ENCODE data around the gene CATSPERD. TPM values are rescaled to one million over a fixed set of nuclear protein-coding genes. Genes with fewer than 3 reads are reported as not detected.

CATSPERD gene
- polyA plus RNA-seq, 3 donors, result not detected

- Histone ChIP-seq H3K4me2 (replicated peaks; ENCODE audit: extremely low read depth, low read length, poor library complexity, severe bottlenecking) (no peak overlapping the region), H3K4me1 (ENCODE audit: control insufficient read depth in 1 of 2, insufficient read depth in 2 of 2, low read length in 2 of 2) (peaks cover 15 to 16% of the 10 kb centered on the region in 2 donors), H3K4me3 (replicated peaks in 1 of 3; ENCODE audit: low read depth in 2 of 3, low read length in 3 of 3) (no peak overlapping the region), H3K27ac (ENCODE audit: low read depth in 1 of 2, low read length in 2 of 2) (no peak overlapping the region), H3K27me3 (ENCODE audit: control insufficient read depth in 2 of 2, insufficient read depth in 2 of 2, low read length in 2 of 2) (peaks cover 10 to 50% of the 10 kb centered on the region in 2 donors), H3K36me3 (replicated peaks in 1 of 2; ENCODE audit: control insufficient read depth in 1 of 2, insufficient read depth in 2 of 2, low read length in 2 of 2) (no peaks in the 10 kb centered on the region), H3K79me2 (ENCODE audit: insufficient read depth, low read length) (no peaks in the 10 kb centered on the region), H4K20me1 (ENCODE audit: insufficient read depth, low read length) (no peaks in the 10 kb centered on the region), H2AFZ (ENCODE audit: insufficient read depth, low read depth, low read length, poor library complexity, severe bottlenecking) (no peak overlapping the region), H3K9me3 (replicated peaks in 1 of 2; ENCODE audit: control insufficient read depth in 1 of 2, insufficient read depth in 1 of 2, low read length in 2 of 2) (peaks cover 10 to 17% of the 10 kb centered on the region in 2 donors), H3K9ac (ENCODE audit: insufficient read depth, low read length, poor library complexity, severe bottlenecking) (no peak overlapping the region)
- intact Hi-C loops (cut with micrococcal nuclease), result loop anchor here in 1 of 2 donors (5.0 to 10.0 kb wide), 2 partner anchors 87 to 219 kb away; no protein-coding TSS in a partner anchor
- TF ChIP-seq CTCF (IDR thresholded peaks at IDR 0.05), result peak; percentile 34
- peaks cover 0 to 22% (median 13%) of the 10 kb centered on the region in 7 donors for H3K9me3 Mint-ChIP-seq
- H3K27ac Mint-ChIP-seq, result no peak overlapping the region
- peaks cover 23% of the 10 kb centered on the region for H3K4me1 Mint-ChIP-seq
- peaks cover 0 to 6% of the 10 kb centered on the region in 2 donors for H3K36me3 Mint-ChIP-seq
- DNase-seq, result peak in 1 of 3 donors; percentile 17
- peak overlapping the region; percentile 9 to 68 for H3K4me3 Mint-ChIP-seq
- peaks cover 54 to 69% (median 66%) of the 10 kb centered on the region in 3 donors for H3K27me3 Mint-ChIP-seq (ENCODE audit: low read depth in 3 of 3)
- 3% methylated on average over 40 of the region's 46 CpGs for whole genome bisulfite sequencing (ENCODE audit: insufficient coverage)
Observed at GRCh38 chr19:5805462-5806132, 85.2 kb downstream of the CATSPERD start.

GRCh38 chr19:5806133-5806489 is 85.7 kb downstream of the CATSPERD start:
- H3K4me2 ChIP-seq (replicated peaks; ENCODE audit: extremely low read depth, low read length, poor library complexity, severe bottlenecking), result no peak overlapping the region
- no peak overlapping the region for H3K27ac Mint-ChIP-seq
- H3K4me1 ChIP-seq (ENCODE audit: control insufficient read depth in 1 of 2, insufficient read depth in 2 of 2, low read length in 2 of 2), result peaks cover 15 to 16% of the 10 kb centered on the region in 2 donors
- peaks cover 10 to 17% of the 10 kb centered on the region in 2 donors for H3K9me3 ChIP-seq (replicated peaks in 1 of 2; ENCODE audit: control insufficient read depth in 1 of 2, insufficient read depth in 1 of 2, low read length in 2 of 2)
- no peaks in the 10 kb centered on the region for H3K79me2 ChIP-seq (ENCODE audit: insufficient read depth, low read length)
- intact Hi-C loops (cut with micrococcal nuclease), result loop anchor here in 1 of 2 donors (5.0 to 10.0 kb wide), 2 partner anchors 86 to 219 kb away; no protein-coding TSS in a partner anchor
- no peaks in the 10 kb centered on the region for H3K36me3 ChIP-seq (replicated peaks in 1 of 2; ENCODE audit: control insufficient read depth in 1 of 2, insufficient read depth in 2 of 2, low read length in 2 of 2)
- peaks cover 23% of the 10 kb centered on the region for H3K4me1 Mint-ChIP-seq
- H2AFZ ChIP-seq (ENCODE audit: insufficient read depth, low read depth, low read length, poor library complexity, severe bottlenecking), result no peak overlapping the region
- peaks cover 10 to 50% of the 10 kb centered on the region in 2 donors for H3K27me3 ChIP-seq (ENCODE audit: control insufficient read depth in 2 of 2, insufficient read depth in 2 of 2, low read length in 2 of 2)
- peak; percentile 13 for TF ChIP-seq CTCF (IDR thresholded peaks at IDR 0.05)
- H4K20me1 ChIP-seq (ENCODE audit: insufficient read depth, low read length), result no peaks in the 10 kb centered on the region
- no peak overlapping the region for H3K4me3 ChIP-seq (replicated peaks in 1 of 3; ENCODE audit: low read depth in 2 of 3, low read length in 3 of 3)
- whole genome bisulfite sequencing (ENCODE audit: insufficient coverage), result 20% methylated on average over 2 of the region's 6 CpGs
- no peak for DNase-seq
- H3K27me3 Mint-ChIP-seq (ENCODE audit: low read depth in 3 of 3), result peaks cover 50 to 64% (median 61%) of the 10 kb centered on the region in 3 donors
- peak overlapping the region in 1 of 2 donors; percentile 21 for H3K4me3 Mint-ChIP-seq
- H3K27ac ChIP-seq (ENCODE audit: low read depth in 1 of 2, low read length in 2 of 2), result no peak overlapping the region
- H3K36me3 Mint-ChIP-seq, result peaks cover 0 to 6% of the 10 kb centered on the region in 2 donors
- H3K9ac ChIP-seq (ENCODE audit: insufficient read depth, low read length, poor library complexity, severe bottlenecking), result no peak overlapping the region
- H3K9me3 Mint-ChIP-seq, result peaks cover 0 to 22% (median 13%) of the 10 kb centered on the region in 7 donors
